Esophagus squamous epithelium (tissue), 4 donors: ENCODE measurements around the gene LARP1.

Experiments
- POLR2A ChIP-seq, 4 donors: fragments of 450-650 bp; IDR thresholded peaks; one replicate each; pipeline ENCODE4 v1.6.1; 2017; ENCODE audit warnings: antibody characterized with exemption in 4 of 4, mild to moderate bottlenecking in 4 of 4, moderate library complexity in 3 of 4
- TF ChIP-seq, protein P1 (sequence below), 6 experiments: fragments of 450-650 bp in 4 of 6; fragments of 200-600 bp in 2 of 6; sonication (generic) in 2 of 6; IDR thresholded peaks; one replicate each; pipeline ENCODE4 v1.5.1; 2016 to 2019; ENCODE audit warnings: antibody characterized with exemption in 6 of 6, mild to moderate bottlenecking in 4 of 6, moderate library complexity in 4 of 6

DNA sequence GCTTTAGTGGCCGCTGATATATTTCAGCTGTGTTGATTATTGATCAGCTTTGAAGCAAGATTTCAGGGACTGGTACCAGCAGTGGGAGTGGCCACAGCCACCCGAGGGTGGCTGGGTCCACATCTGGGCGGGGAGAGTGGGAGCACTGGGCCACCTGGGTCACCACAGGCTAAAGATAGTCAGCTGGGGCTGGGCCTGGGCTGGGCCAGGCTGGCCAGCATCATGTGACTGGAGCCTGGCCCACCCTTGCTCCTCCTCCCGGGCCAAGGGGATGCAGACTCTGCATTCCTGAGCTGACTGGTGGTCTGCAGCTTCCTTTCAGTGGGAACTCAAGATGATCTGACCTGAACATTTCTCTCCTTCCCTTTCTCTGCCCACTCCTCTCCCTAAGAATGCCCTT lies 27.1 kb downstream of the LARP1 start:
- TF ChIP-seq, protein P1, sequence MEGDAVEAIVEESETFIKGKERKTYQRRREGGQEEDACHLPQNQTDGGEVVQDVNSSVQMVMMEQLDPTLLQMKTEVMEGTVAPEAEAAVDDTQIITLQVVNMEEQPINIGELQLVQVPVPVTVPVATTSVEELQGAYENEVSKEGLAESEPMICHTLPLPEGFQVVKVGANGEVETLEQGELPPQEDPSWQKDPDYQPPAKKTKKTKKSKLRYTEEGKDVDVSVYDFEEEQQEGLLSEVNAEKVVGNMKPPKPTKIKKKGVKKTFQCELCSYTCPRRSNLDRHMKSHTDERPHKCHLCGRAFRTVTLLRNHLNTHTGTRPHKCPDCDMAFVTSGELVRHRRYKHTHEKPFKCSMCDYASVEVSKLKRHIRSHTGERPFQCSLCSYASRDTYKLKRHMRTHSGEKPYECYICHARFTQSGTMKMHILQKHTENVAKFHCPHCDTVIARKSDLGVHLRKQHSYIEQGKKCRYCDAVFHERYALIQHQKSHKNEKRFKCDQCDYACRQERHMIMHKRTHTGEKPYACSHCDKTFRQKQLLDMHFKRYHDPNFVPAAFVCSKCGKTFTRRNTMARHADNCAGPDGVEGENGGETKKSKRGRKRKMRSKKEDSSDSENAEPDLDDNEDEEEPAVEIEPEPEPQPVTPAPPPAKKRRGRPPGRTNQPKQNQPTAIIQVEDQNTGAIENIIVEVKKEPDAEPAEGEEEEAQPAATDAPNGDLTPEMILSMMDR (IDR thresholded peaks at IDR 0.05) = no peak
- TF ChIP-seq POLR2A (IDR thresholded peaks at IDR 0.05) = no peak
